ENCODE measurements around the gene RAD21L1. TPM values are rescaled to one million over a fixed set of nuclear protein-coding genes. Genes with fewer than 3 reads are reported as not detected.

Gene RAD21L1
- not detected for total RNA-seq

DNA sequence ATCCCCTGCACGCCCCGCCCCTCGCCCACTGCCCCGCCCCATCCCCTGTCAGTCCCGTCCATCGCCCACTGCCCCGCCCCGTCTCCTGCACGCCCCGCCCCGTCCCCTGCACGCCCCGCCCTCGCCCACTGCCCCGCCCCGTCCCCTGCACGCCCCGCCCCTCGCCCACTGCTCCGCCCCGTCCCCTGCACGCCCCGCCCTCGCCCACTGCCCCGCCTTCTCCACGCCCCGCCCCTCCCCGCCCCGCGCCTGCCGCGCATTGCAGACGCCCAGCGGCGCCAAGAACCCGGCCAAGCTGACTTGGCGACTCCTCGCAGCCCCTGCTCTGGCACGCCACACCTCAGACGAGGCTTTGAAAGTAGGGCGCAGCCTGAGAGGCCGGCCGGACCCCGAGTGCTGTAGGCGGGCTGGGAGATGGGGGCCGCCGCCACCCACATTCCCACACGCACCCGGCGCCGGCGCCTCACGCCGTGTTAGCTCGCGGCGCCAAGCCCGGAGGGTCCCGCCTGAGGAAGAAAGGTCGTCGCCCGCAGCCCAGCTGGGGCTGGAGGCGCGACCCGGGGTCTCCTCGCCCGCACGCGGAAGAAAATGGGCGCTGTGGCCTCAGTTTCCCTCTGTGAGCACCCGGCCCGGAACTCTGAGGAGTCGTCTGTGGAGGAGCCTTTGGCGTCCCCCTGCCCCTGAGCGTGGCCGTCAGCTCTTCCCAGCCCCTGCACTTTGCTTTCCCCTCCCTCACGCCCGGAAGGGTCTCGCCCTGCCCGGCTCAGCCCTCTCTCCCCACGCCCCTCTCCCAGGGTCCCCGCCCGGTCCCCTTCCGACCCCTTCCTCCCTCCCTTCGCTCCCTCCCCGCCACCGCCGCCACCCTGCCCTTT, at the start of gene RAD21L1:
Gene RAD21L1, plus strand, starts transcription at position 262 of the 872 bp plus-strand sequence. CDS start 2,410 bp downstream, outside the sequence.

GRCh38 chr20:1184638-1185315, 41.1 kb upstream of the RAD21L1 start, which contains the start of gene TMEM74B:
Gene TMEM74B, minus strand, starts transcription at chr20:1184981. Its CDS starts 1,180 bp downstream, at chr20:1183801.

DNA sequence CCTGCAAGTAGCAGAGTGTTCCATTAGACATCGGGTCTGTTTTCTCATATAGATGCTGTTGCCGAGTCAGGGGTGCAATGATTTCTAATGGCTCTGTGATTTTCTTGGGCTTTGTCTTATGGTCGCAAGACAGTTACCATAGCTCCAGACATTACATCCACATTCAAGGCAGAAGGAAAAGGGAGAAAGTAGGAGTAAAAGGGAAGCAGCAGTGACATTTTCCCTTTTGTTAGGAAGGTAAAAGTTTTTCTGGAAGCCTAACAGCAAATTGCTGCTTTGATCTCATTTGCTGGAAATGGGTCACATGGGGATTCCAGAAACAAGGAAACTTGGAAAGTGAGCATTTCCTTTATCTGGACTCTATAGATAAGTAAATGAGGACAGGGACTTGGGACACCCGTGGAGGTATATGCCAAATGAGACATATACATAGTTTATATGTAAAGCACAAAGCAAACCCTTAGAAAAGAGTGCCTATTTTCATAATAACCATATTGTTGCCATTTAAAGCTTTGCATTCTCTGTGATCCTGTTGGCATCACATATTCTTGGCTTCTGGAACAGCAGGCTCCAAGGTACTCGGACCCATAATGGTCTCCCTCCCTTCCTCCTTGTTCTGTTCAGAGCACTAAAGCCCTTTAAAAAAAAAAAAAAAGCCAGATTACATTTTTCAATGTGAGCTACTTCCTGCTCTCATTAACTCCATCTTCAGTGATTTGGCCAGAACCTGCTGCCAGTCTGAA, 22.9 kb upstream of the RAD21L1 start, which contains the start of gene C20orf202:
Gene C20orf202, plus strand, starts transcription at position 693 of the 743 bp plus-strand sequence. CDS start 132 bp downstream, outside the sequence.

DNA sequence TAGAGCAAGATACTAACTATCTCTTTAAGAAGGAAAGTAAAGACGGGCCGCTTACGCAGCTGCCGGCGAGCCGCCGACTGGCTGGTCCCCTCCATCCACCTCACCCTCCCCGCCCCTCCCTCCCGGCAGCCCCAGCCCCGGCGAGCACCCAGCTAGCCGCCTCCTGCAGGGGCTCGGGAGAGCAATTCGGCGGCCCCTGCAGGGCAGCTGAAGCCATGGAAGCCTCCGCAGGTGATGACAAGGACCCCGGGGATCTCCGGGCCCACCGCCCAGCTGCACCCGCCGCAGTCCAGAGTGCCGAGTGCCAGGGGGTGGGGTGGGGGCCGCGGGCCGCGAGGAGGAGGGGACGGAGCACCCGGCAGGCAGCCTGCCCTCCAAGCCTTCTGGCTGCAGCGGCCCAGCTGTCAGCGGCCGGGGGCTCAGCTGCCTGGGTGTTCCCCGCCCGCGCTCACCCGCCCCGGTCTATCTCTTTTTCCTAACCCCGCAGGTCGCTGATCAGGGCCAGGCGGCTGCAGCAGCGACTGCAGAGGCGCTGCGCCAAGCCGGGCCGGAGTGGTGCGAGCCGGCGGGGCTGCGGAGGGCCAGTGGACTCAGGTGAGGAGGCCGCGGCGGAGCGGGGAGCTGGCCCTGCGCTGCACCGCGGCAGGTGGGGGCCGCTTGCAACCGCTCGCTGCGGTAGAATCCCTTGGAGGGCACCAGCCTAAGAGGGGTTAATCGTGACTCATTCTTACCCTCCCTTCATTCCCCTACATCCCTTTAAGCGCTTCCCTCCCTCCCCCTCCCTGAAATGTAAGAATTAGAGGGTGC, 40.5 kb downstream of the RAD21L1 start, which contains the start of gene SNPH:
Gene SNPH, plus strand, starts transcription at position 128 of the 807 bp plus-strand sequence. CDS start 29,946 bp downstream, outside the sequence.

Other genes starting within 250 kb of the RAD21L1 start
- gene RSPO4, start 223.7 kb upstream of the RAD21L1 start, total RNA-seq = not detected
- 42.3 TPM for gene PSMF1, start 107.4 kb upstream of the RAD21L1 start, total RNA-seq
- 12.5 TPM for gene TMEM74B, start 41.1 kb upstream of the RAD21L1 start, total RNA-seq
- 1.3 TPM for gene C20orf202, start 22.6 kb upstream of the RAD21L1 start, total RNA-seq
- gene SNPH, start 40.2 kb downstream of the RAD21L1 start, total RNA-seq = 22.2 TPM
- gene SDCBP2, start 103.1 kb downstream of the RAD21L1 start, total RNA-seq = 2.8 TPM
- gene FKBP1A, start 167.0 kb downstream of the RAD21L1 start, total RNA-seq = 101 TPM
- gene NSFL1C, start 240.8 kb downstream of the RAD21L1 start, total RNA-seq = 45.7 TPM

All from parietal lobe (tissue), 1 donor.